GM12873 (cell line): ENCODE results near the gene HOXD1.

Experiments used
- CTCF ChIP-seq: IDR thresholded peaks from 2 replicates; pipeline ENCODE4 v1.5.1; 2012; ENCODE audit warnings: low read depth, mild to moderate bottlenecking, moderate library complexity, low read length, control low read depth; ENCODE audit not compliant: insufficient read depth; ENCODE audit errors: missing control alignments

HOXD1 gene

DNA sequence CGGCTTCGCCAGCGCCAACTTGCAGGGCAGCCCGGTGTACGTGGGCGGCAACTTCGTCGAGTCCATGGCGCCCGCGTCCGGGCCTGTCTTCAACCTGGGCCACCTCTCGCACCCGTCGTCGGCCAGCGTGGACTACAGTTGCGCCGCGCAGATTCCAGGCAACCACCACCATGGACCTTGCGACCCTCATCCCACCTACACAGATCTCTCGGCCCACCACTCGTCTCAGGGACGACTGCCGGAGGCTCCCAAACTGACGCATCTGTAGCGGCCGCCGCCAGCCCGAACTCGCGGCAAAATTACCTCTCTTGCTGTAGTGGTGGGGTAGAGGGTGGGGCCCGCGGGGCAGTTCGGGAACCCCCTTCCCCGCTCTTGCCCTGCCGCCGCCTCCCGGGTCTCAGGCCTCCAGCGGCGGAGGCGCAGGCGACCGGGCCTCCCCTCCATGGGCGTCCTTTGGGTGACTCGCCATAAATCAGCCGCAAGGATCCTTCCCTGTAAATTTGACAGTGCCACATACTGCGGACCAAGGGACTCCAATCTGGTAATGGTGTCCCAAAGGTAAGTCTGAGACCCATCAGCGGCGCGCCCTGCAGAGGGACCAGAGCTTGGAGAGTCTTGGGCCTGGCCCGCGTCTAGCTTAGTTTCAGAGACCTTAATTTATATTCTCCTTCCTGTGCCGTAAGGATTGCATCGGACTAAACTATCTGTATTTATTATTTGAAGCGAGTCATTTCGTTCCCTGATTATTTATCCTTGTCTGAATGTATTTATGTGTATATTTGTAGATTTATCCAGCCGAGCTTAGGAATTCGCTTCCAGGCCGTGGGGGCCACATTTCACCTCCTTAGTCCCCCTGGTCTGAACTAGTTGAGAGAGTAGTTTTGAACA is 16.2 kb upstream of the HOXD1 start:
- no peak for TF ChIP-seq CTCF

- no peak for TF ChIP-seq CTCF
Measured at GRCh38 chr2:176172895-176173566, 15.4 kb upstream of the HOXD1 start.

DNA sequence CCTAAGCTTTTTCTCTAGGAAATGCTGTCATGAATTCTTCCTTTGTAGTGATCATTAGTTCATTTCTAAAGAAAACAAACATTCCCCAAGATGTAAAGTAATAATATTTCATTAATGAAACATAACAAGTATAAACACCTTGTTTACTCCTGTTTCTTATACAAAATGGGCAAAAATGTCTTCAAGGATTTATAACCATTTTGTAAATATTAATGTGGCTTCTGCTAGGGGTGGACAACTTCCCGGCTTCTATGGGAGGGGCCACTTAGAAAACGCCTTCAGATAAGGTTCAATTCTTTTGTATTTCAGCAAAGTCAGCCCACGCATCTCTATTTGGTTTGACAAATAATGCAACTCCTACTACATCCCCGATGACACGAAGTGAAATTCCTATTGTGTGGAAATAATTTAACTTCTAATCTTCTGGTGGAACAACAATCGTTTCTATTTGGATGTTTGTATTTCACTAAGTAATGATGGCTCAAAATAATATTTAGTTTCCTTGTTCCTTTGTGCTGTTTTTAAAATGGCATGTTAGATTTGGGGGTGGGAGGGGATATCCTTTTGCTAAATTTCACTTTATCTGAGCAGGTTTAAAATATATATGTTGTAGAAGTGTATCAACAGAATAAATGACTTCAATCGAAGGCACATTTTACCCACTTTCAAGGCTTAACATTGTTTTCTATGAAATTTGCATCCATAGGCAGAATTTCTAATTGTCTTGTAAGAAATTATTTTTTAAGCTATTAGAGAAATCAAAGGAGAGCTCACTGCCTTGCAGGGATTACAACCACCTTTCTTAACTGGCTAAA is 14.7 kb upstream of the HOXD1 start:
- TF ChIP-seq CTCF, result no peak

GRCh38 chr2:176174382-176174823 is 14.1 kb upstream of the HOXD1 start:
- no peak for TF ChIP-seq CTCF

- TF ChIP-seq CTCF, result no peak
Measured at GRCh38 chr2:176174824-176175708, 13.4 kb upstream of the HOXD1 start.

- TF ChIP-seq CTCF, result no peak
Measured at GRCh38 chr2:176175709-176176607, 12.5 kb upstream of the HOXD1 start.
